Measurements from ENCODE around the gene NFIC. TPM values are rescaled to one million over a fixed set of nuclear protein-coding genes. Genes with fewer than 3 reads are reported as not detected.
"Not testable (repeated sequence)": the region's sequence is repeated elsewhere in the genome, so short reads cannot be mapped to it uniquely, and the experiment has no call there.

The NFIC gene
- total RNA-seq, 6 experiments from 2014 or later: 94.6 to 168 (median 120) TPM

DNA sequence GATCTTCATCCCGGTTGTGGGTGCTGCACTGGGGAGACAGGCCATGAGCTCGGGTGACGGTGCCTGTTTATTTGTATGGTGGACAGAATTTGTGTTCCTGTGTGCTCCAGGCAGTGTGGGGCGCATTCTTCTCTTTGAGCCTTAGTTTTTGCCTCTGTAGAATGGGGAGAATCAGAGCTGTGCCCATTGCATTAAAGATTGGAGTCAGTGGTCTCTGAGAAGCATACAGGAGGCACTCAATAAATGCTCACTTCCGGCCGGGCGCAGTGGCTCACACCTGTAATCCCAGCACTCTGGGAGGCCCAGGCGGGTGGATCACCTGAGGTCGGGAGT, 23.0 kb downstream of the NFIC start:
- ATAC-seq (no peak), DNase-seq (no peak)
- Histone ChIP-seq H3K27me3 (no peaks in the 10 kb centered on the region), H3K27ac (peak overlapping the region; percentile 75 to 93 (median 89)), H3K4me3 (no peak overlapping the region), H3K9me3 (no peaks in the 10 kb centered on the region), H3K4me1 (peaks cover 0 to 52% (median 24%) of the 10 kb centered on the region in 4 donors), H3K36me3 (peaks cover 0 to 7% (median 5%) of the 10 kb centered on the region in 4 donors)
- 50% methylated on average over 1 of the region's 9 CpGs for WGBS (ENCODE audit: insufficient coverage, low coverage, low lambda C conversion rate, missing lambda C conversion rate)
- intact Hi-C loops (cut with DNase I): no loop called here
- no peak for TF ChIP-seq POLR2A (IDR thresholded peaks at IDR 0.05)
- TF ChIP-seq, protein P1, sequence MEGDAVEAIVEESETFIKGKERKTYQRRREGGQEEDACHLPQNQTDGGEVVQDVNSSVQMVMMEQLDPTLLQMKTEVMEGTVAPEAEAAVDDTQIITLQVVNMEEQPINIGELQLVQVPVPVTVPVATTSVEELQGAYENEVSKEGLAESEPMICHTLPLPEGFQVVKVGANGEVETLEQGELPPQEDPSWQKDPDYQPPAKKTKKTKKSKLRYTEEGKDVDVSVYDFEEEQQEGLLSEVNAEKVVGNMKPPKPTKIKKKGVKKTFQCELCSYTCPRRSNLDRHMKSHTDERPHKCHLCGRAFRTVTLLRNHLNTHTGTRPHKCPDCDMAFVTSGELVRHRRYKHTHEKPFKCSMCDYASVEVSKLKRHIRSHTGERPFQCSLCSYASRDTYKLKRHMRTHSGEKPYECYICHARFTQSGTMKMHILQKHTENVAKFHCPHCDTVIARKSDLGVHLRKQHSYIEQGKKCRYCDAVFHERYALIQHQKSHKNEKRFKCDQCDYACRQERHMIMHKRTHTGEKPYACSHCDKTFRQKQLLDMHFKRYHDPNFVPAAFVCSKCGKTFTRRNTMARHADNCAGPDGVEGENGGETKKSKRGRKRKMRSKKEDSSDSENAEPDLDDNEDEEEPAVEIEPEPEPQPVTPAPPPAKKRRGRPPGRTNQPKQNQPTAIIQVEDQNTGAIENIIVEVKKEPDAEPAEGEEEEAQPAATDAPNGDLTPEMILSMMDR (IDR thresholded peaks at IDR 0.05): no peak

DNA sequence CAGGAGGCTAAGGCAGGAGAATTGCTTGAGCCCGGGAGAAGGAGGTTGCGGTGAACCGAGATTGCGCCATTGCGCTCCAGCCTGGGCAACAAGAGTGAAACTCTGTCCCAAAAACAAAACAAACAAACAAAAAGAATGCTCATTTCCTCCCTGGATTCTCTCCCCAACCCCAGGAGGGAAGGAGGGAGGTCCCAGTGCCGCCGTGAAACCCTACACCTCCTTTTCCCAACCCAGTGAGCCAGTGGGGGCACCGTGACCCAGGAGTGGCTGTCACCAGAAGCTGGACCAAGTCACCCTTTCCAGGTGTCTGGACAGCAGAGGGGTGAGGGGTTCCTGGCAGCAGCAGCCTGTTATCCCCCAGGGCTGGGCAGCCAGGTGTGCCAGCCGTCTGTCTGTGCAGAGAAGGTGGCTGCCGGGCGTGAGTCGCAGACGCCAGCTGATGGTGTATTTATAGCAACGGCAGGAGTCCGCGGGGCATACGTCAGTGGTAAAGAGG, 23.5 kb downstream of the NFIC start:
- DNase-seq: no peak
- Histone ChIP-seq H3K36me3 (peaks cover 0 to 7% (median 7%) of the 10 kb centered on the region in 4 donors), H3K4me3 (no peak overlapping the region), H3K27me3 (no peaks in the 10 kb centered on the region), H3K9me3 (no peaks in the 10 kb centered on the region), H3K27ac (peak overlapping the region; percentile 75 to 93 (median 89)), H3K4me1 (peaks cover 0 to 49% (median 22%) of the 10 kb centered on the region in 4 donors)
- peak in 3 of 4 donors; percentile 3 to 23 (median 5) for ATAC-seq
- WGBS (ENCODE audit: insufficient coverage, low coverage, low lambda C conversion rate, missing lambda C conversion rate): 51% methylated on average over 9 of the region's 17 CpGs
- no peak for TF ChIP-seq POLR2A (IDR thresholded peaks at IDR 0.05)
- TF ChIP-seq, protein P1 (IDR thresholded peaks at IDR 0.05): no peak
- intact Hi-C loops (cut with DNase I): no loop called here

DNA sequence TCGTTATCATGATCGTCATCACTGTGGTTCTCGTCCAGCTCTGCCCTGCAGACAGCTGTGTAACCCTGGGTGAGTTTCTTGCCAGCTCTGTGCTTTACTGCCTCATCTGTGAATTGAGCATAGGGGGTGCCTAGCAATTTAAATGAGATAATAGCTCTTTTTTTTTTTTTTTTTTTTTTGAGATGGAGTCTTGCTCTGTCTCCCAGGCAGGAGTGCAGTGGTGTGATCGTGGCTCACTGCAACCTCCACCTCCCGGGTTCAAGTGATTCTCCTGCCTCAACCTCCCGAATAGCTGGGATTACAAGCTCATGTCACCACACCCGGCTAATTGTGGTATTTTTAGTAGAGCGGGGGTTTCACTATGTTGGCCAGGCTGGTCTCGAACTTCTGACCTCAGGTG, 25.5 kb downstream of the NFIC start:
- DNase-seq; H3K27ac ChIP-seq; H3K4me3 ChIP-seq; ATAC-seq; H3K9me3 ChIP-seq; H3K27me3 ChIP-seq; intact Hi-C loops (cut with DNase I): not testable (repeated sequence)
- peaks cover 0 to 12% (median 7%) of the 10 kb centered on the region in 4 donors for H3K36me3 ChIP-seq
- H3K4me1 ChIP-seq: peaks cover 0 to 37% (median 16%) of the 10 kb centered on the region in 4 donors
- WGBS (ENCODE audit: insufficient coverage, low coverage, low lambda C conversion rate, missing lambda C conversion rate): 88% methylated on average over 3 of the region's 9 CpGs

DNA sequence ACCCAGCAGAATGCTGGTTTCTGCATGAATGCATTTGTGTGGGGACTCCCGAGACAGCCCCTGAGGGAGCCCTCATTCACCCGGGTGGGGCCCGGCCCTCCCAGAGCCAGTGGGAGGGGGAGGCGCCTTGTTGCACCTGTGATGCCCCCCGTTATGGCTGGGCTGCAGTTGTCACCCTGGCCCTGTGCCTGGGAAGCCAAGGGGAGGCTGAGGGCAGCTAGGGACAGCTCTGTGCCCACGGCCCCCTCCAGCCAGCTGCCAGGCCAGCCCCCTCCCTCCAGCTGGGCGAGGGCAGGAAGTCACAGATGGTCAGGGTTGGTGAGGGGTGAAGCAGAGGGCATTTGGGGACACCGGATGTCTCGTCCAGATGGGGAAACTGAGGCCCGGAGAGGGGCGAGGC, 26.1 kb downstream of the NFIC start:
- Histone ChIP-seq H3K27me3 (no peaks in the 10 kb centered on the region), H3K27ac (no peak overlapping the region), H3K4me1 (peaks cover 0 to 37% (median 16%) of the 10 kb centered on the region in 4 donors), H3K9me3 (no peaks in the 10 kb centered on the region), H3K36me3 (peaks cover 0 to 12% (median 7%) of the 10 kb centered on the region in 4 donors), H3K4me3 (no peak overlapping the region)
- DNase-seq: no peak
- 63% methylated on average over 4 of the region's 11 CpGs for WGBS (ENCODE audit: insufficient coverage, low coverage, low lambda C conversion rate, missing lambda C conversion rate)
- TF ChIP-seq, protein P1 (IDR thresholded peaks at IDR 0.05): no peak
- no peak for TF ChIP-seq POLR2A (IDR thresholded peaks at IDR 0.05)
- ATAC-seq: no peak
- intact Hi-C loops (cut with DNase I): no loop called here

DNA sequence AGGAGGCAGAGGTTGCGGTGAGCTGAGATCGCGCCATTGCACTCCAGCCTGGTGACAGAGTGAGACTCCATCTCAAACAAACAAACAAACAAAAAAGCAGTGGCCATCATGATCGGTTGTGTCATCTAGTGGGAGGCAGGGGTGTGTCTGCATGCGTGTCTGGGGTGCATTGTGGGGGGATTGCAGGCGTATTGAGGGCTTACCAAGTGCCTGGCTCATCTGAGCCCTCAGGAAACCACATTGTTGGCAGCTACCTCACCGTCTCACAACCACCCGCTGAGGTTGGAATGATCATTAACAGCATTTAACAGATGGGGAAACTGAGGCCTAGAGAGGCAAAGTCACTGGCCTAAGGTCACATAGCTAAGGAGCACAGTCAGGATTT, 30.5 kb downstream of the NFIC start:
- TF ChIP-seq, protein P1 (IDR thresholded peaks at IDR 0.05): no peak
- TF ChIP-seq POLR2A (IDR thresholded peaks at IDR 0.05): no peak
- H3K27ac ChIP-seq: peak overlapping the region; percentile 28 to 100 (median 99)
- intact Hi-C loops (cut with DNase I): no loop called here
- peak overlapping the region in 1 of 3 donors; percentile 10 for H3K4me3 ChIP-seq
- whole genome bisulfite sequencing (ENCODE audit: insufficient coverage, low coverage, low lambda C conversion rate, missing lambda C conversion rate): 61% methylated on average over 4 of the region's 8 CpGs
- no peak for ATAC-seq
- no peak for DNase-seq
- peaks cover 0 to 9% (median 5%) of the 10 kb centered on the region in 4 donors for H3K36me3 ChIP-seq
- H3K9me3 ChIP-seq: no peaks in the 10 kb centered on the region
- H3K4me1 ChIP-seq: peaks cover 0 to 55% (median 27%) of the 10 kb centered on the region in 4 donors
- H3K27me3 ChIP-seq: no peaks in the 10 kb centered on the region

Data from right lobe of liver (tissue), 6 donors.